ENCODE data around the gene UGT1A8.
A peak's percentile ranks its signal among the peaks of the same experiment; 100 is the strongest.
"Not testable (repeated sequence)": the region's sequence is repeated elsewhere in the genome, so short reads cannot be mapped to it uniquely, and the experiment has no call there.

The UGT1A8 gene

GRCh38 chr2:233686928-233687327 lies 69.5 kb downstream of the UGT1A8 start:
- DNase-seq (ENCODE audit: low read depth): no peak

DNA sequence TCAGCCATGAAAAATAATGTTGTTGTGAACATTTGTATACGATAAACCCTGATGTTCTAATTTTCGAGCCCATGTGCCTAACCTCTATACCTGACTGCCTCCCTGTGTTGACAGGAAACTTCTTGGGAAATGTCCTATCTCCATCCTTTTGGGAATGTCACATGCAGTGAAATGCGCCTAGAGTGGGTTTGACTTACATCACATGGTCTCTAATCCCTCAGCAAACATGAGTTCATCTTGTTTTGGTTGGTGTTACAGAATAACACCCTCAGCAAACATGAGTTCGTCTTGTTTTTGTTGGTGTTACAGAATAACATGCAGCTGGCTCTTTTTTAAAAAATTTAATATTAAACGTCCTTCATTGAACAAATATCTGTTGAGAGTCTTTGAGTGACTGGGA lies 70.9 kb downstream of the UGT1A8 start:
- DNase-seq (ENCODE audit: low read depth): no peak

DNA sequence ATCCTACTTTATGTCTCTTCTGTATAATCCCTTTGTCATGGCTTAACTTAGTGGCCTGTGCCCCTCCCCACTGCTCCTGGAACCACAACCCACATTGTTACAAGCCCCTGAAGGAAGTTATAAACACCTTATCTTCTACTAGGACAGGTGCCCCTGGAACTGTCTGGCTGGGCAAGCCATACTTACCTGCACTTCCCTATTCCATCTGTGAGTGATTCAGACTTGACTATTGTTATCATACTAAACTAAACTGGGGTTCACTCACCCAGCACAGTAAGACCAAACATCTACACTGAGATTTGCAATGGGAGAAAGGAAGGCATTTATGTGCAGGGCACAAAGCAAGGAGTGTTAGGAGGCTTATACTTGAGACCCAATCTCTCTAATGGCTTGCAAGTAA lies 71.6 kb downstream of the UGT1A8 start:
- no peak for DNase-seq (ENCODE audit: low read depth)

GRCh38 chr2:233689501-233689900 lies 72.1 kb downstream of the UGT1A8 start:
- no peak for DNase-seq (ENCODE audit: low read depth)

GRCh38 chr2:233690444-233690843 lies 73.0 kb downstream of the UGT1A8 start:
- no peak for DNase-seq (ENCODE audit: low read depth)

GRCh38 chr2:233691443-233692433 lies 74.3 kb downstream of the UGT1A8 start:
- no peak for DNase-seq (ENCODE audit: low read depth)

GRCh38 chr2:233692648-233693047 lies 75.2 kb downstream of the UGT1A8 start, which contains the start of gene UGT1A6:
Gene UGT1A6, plus strand, starts transcription at chr2:233692890. Its CDS starts 115 bp downstream, at chr2:233693005.
- DNase-seq (ENCODE audit: low read depth): no peak

DNA sequence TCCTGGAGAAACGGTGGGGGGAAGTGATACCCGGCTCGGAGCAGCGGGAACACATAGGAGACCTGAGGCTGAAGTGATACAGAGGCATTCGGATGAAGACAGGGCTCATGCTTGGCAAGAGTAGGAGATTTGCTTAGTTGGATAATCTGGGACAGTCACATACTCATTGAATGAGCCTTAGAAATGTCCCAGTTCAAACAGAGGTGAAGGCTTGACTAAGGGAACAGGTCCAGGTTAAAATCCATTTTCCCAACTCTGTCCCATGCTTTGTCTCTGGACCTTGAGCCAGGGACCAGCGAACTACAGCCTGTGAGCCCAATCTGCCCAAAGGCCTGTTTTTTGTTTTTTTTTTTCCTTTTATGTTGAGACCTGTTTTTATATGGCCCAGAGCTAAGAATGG lies 76.5 kb downstream of the UGT1A8 start:
- DNase-seq (ENCODE audit: low read depth): no peak

- no peak for DNase-seq (ENCODE audit: low read depth)
Measured at GRCh38 chr2:233698740-233699139, 81.3 kb downstream of the UGT1A8 start.

- DNase-seq (ENCODE audit: low read depth): no peak
Measured at GRCh38 chr2:233699424-233700027, 82.1 kb downstream of the UGT1A8 start.

GRCh38 chr2:233700028-233700635 lies 82.7 kb downstream of the UGT1A8 start:
- DNase-seq (ENCODE audit: low read depth): no peak

DNA sequence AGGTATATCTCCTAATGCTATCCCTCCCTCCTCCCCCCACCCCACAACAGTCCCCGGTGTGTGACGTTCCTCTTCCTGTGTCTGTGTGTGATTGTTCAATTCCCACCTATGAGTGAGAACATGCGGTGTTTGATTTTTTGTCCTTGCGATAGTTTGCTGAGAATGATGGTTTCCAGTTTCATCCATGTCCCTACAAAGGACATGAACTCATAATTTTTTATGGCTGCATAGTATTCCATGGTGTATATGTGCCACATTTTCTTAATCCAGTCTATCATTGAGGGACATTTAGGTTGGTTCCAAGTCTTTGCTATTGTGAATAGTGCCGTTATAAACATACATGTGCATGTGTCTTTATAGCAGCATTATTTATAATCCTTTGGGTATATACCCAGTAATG lies 83.4 kb downstream of the UGT1A8 start:
- DNase-seq (ENCODE audit: low read depth): not testable (repeated sequence)

DNA sequence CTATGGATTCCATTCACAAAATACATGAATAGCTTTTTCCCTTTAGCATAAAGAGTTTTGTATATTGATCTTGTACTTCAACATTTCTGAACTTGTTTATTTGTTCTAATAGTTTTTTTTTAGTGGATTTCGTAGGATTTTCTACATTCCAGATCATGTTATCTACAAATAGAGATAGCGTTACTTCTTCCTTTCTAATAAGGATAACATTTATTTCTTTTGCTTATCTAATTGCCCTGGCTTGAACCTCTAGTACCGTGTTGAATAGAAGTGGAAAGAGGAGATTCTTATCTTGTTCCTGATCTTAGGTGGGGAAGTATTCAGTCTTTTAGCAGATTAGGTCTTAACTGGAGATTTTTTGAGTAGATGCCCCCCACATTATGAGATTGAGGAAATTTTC lies 84.8 kb downstream of the UGT1A8 start:
- DNase-seq (ENCODE audit: low read depth): no peak

DNA sequence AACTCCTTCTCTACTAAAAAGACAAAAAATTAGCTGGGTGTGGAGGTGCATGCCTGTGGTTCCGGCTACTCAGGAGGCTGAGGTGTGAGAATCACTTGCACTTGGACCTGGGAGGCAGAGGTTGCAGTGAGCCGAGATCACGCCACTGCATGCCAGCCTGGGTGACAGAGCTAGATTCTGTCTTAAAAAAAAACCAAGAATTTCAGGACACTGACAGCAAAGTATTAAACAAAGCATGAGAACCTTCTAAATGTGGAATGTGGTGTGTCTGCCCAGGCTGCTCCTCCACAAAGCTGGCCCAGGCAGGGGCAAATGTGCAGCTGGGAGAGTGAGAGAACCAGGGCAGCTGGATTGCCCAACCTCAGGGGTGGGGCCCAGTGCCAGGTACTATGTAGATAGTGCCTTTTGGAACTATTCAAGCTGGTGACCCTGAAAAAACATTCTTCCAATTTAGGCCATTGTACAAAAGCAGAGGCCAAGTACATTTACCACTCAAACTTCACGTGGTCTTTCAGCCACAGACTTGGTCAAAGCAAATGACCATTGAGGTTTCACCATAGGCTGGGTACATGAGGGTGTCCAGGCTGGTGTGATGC lies 88.6 kb downstream of the UGT1A8 start:
- DNase-seq (ENCODE audit: low read depth): no peak

DNA sequence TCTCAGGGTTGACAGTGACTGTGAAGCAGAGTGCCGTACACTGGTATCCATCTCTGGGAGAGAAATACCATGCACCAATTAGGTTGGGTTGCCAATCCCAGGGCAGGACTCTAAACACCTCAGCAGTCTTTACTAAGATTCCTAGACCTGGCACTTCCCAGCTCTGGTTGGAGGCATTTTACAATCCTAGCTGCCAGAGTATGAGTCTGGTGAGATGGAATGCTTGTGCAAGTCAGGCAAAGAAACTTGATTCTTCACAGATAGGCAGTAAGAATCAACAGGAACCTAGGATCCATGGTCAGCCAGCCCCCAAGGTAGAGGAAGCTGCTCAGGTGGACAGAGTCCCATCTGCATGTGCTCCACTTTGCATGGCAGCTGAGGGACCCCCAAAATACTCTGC lies 89.3 kb downstream of the UGT1A8 start:
- DNase-seq (ENCODE audit: low read depth): no peak

- no peak for DNase-seq (ENCODE audit: low read depth)
Measured at GRCh38 chr2:233707940-233708644, 90.7 kb downstream of the UGT1A8 start.

GRCh38 chr2:233708942-233709341 lies 91.5 kb downstream of the UGT1A8 start:
- no peak for DNase-seq (ENCODE audit: low read depth)

- DNase-seq (ENCODE audit: low read depth): peak; percentile 66
Measured at GRCh38 chr2:233711312-233712008, 94.0 kb downstream of the UGT1A8 start.

DNA sequence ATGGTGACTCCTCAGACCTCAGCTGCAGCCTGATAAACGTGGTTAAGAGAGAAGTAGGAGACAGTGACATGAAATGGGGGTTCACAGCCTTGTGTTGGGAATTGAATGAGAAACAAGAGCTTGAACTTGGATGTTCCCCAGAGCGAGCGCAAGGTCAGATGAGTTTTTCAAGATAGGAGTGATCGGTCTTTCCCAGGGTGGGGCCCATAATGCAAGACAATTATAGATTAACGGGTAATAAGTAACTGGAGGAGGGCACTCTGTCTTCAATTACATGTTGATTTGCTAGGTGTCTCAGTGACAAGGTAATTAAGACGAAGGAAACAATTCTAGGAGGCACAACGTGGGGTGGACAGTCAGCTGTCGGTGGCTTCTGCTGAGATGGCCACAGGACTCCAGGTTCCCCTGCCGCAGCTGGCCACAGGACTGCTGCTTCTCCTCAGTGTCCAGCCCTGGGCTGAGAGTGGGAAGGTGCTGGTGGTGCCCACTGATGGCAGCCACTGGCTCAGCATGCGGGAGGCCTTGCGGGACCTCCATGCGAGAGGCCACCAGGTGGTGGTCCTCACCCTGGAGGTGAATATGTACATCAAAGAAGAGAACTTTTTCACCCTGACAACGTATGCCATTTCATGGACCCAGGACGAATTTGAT lies 95.3 kb downstream of the UGT1A8 start, which contains the start of gene UGT1A5:
TSS of gene UGT1A5 (plus strand) at position 297 of the 651 bp plus-strand sequence. CDS start at position 382, 85 bp downstream.
- no peak for DNase-seq (ENCODE audit: low read depth)

DNA sequence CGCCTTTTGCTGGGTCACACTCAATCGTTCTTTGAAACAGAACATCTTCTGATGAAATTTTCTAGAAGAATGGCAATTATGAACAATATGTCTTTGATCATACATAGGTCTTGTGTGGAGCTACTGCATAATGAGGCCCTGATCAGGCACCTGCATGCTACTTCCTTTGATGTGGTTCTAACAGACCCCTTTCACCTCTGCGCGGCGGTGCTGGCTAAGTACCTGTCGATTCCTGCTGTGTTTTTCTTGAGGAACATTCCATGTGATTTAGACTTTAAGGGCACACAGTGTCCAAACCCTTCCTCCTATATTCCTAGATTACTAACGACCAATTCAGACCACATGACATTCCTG lies 95.8 kb downstream of the UGT1A8 start:
- DNase-seq (ENCODE audit: low read depth): no peak

DNA sequence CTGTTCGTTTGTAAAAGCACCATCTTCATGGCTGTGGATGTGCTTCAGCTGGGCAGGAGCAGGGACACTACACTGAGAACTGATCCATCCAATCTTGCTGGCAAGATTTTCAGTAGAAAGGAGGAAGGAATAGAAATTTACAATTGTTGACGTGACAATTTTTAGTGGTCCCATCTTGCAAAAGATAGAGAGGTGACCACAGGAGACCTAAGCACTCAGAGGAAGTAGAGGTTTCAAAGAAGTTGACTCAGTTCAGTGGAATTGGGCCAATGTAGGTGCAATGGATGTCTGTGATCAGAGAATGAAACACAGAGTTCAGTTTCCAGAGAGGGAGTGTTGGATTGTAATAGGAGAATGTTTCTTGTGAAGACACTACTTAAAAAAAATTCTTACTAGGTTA lies 96.7 kb downstream of the UGT1A8 start:
- no peak for DNase-seq (ENCODE audit: low read depth)

All from activated T-cell treated with anti-CD3 and anti-CD28 coated beads for 1 hour (primary cell).